ENCODE results near the gene FAHD1. TPM values are rescaled to one million over a fixed set of nuclear protein-coding genes. Genes with fewer than 3 reads are reported as not detected.

Gene FAHD1
- total and polyA plus RNA-seq, 9 of the 15 experiments (the other 6 are each of a cell fraction or from before 2014, with no cell fraction given) = 2.2 to 20.9 (median 10.7) TPM

GRCh38 chr16:1825864-1826690 lies 929 bp upstream of the FAHD1 start (continued):
- TF ChIP-seq ETS1 (conservative IDR thresholded peaks at IDR 0.05; ENCODE audit: control insufficient read depth, low read depth, low read length) = 0 out of 2 replicates have a peak, but pooled peaks have one; percentile 34
- TF ChIP-seq ZBTB1 (CRISPR knock-in tag; IDR thresholded peaks at IDR 0.05; ENCODE audit: borderline replicate concordance, low read depth) = 0 out of 2 replicates have a peak, but pooled peaks have one; percentile 34
- no peak for TF ChIP-seq ZC3H4 (CRISPR knock-in tag; IDR thresholded peaks at IDR 0.05; ENCODE audit: borderline replicate concordance)
- TF ChIP-seq SMAD2 (IDR thresholded peaks at IDR 0.05; ENCODE audit: low read depth, low read length) = no peak
- TF ChIP-seq CHD2 (IDR thresholded peaks at IDR 0.05; ENCODE audit: low read depth, low read length) = no peak
- TF ChIP-seq MTA2 (IDR thresholded peaks at IDR 0.05; ENCODE audit: low read depth) = no peak
- TF ChIP-seq MGA (IDR thresholded peaks at IDR 0.05) = no peak
- TF ChIP-seq ZNF239 (CRISPR knock-in tag; IDR thresholded peaks at IDR 0.05) = no peak

All from K562 (cell line).